WTC11 (cell line): ENCODE data around the gene CSF1R. TPM values are rescaled to one million over a fixed set of nuclear protein-coding genes. Genes with fewer than 3 reads are reported as not detected.

Source experiments
- ATAC-seq: fragments of 200-7000 bp; cut with Tn5 transposase; 2 replicates; pipeline ENCODE4 v1.10.0; 2021; ENCODE audit warnings: mild to moderate bottlenecking, moderate library complexity
- CTCF ChIA-PET: fragments of 300-600 bp; sonication (Branson Sonifier 250); formaldehyde crosslinking; loops from one replicate; lab custom pipeline; 2021; ENCODE audit warnings: antibody characterized with exemption; lab: Charles Lee
- POLR2A ChIA-PET: fragments of 350-600 bp; sonication (Branson Sonifier 250); formaldehyde crosslinking; loops from one replicate; lab custom pipeline; 2021; ENCODE audit warnings: antibody characterized with exemption; lab: Charles Lee
- DNase-seq: peaks from one replicate; pipeline ENCODE4 v3.0.0; 2021; ENCODE audit warnings: low spot score
- H3K27ac Mint-ChIP-seq: 2 replicates; pipeline ENCODE4 v1.8.0; 2021; ENCODE audit warnings: mixed read lengths
- H3K27me3 Mint-ChIP-seq: 2 replicates; pipeline ENCODE4 v1.8.0; 2021; ENCODE audit warnings: low read depth, mild to moderate bottlenecking, moderate library complexity, mixed read lengths
- H3K36me3 Mint-ChIP-seq: 2 replicates; pipeline ENCODE4 v1.8.0; 2021; ENCODE audit warnings: mixed read lengths
- H3K4me1 Mint-ChIP-seq: 2 replicates; pipeline ENCODE4 v1.8.0; 2022; ENCODE audit warnings: mixed read lengths
- H3K4me3 Mint-ChIP-seq: 2 replicates; pipeline ENCODE4 v1.8.0; 2021; ENCODE audit warnings: mild to moderate bottlenecking, moderate library complexity, mixed read lengths
- H3K9me3 Mint-ChIP-seq: 2 replicates; pipeline ENCODE4 v1.8.0; 2021; ENCODE audit warnings: mixed read lengths
- ESRRA ChIP-seq: sonication (generic); formaldehyde crosslinking; IDR thresholded peaks from 2 replicates; pipeline ENCODE4 v1.8.1; 2022; ENCODE audit warnings: mild to moderate bottlenecking, missing genetic modification reagents, borderline replicate concordance
- FOXJ3 ChIP-seq: sonication (generic); formaldehyde crosslinking; IDR thresholded peaks from 2 replicates; pipeline ENCODE4 v1.9.0; 2021; ENCODE audit warnings: missing genetic modification reagents, mild to moderate bottlenecking, borderline replicate concordance
- GTF2I ChIP-seq: fragments of 250-450 bp; sonication (Bioruptor Pico); conservative IDR thresholded peaks from 2 replicates; pipeline ENCODE4 v1.4.0; 2021; ENCODE audit warnings: mild to moderate bottlenecking
- MXD4 ChIP-seq: fragments of 250-450 bp; sonication (Bioruptor Pico); IDR thresholded peaks from 2 replicates; pipeline ENCODE4 v1.8.0; 2021; ENCODE audit warnings: mild to moderate bottlenecking, moderate library complexity, borderline replicate concordance
- ZNF121 ChIP-seq: sonication (generic); formaldehyde crosslinking; IDR thresholded peaks from 2 replicates; pipeline ENCODE4 v1.8.0; 2023; ENCODE audit warnings: missing genetic modification reagents
- ZNF219 ChIP-seq: sonication (generic); formaldehyde crosslinking; IDR thresholded peaks from 2 replicates; pipeline ENCODE4 v1.8.0; 2023; ENCODE audit warnings: missing genetic modification reagents, mild to moderate bottlenecking, borderline replicate concordance
- ZNF232 ChIP-seq: sonication (generic); formaldehyde crosslinking; IDR thresholded peaks from 2 replicates; pipeline ENCODE4 v1.8.0; 2022; ENCODE audit warnings: mild to moderate bottlenecking, missing genetic modification reagents
- ZNF416 ChIP-seq: fragments of 250-450 bp; sonication (Bioruptor Pico); IDR thresholded peaks from 2 replicates; pipeline ENCODE4 v1.9.0; 2021; ENCODE audit warnings: mild to moderate bottlenecking, inconsistent platforms
- total RNA-seq: library from RNA; stranded (reverse); gene quantifications from 3 replicates; pipeline ENCODE4 v1.2.3, GENCODE V29; 2021
- TF ChIP-seq, protein P1 (sequence below): sonication (generic); formaldehyde crosslinking; conservative IDR thresholded peaks from 2 replicates; pipeline ENCODE4 v1.8.1; 2022; ENCODE audit warnings: mild to moderate bottlenecking, missing genetic modification reagents
- TF ChIP-seq, protein P2 (sequence below): sonication (generic); formaldehyde crosslinking; IDR thresholded peaks from 2 replicates; pipeline ENCODE4 v1.8.1; 2023; ENCODE audit warnings: mild to moderate bottlenecking, missing genetic modification reagents, moderate library complexity
- TF ChIP-seq, protein P3 (sequence below): sonication (generic); formaldehyde crosslinking; IDR thresholded peaks from 2 replicates; pipeline ENCODE4 v1.8.0; 2023; ENCODE audit warnings: missing genetic modification reagents, mild to moderate bottlenecking, borderline replicate concordance
- TF ChIP-seq, protein P4 (sequence below): sonication (generic); formaldehyde crosslinking; IDR thresholded peaks from 2 replicates; pipeline ENCODE4 v1.8.0; 2022; ENCODE audit warnings: mild to moderate bottlenecking, missing genetic modification reagents
- TF ChIP-seq, protein P5 (sequence below): sonication (generic); formaldehyde crosslinking; IDR thresholded peaks from 2 replicates; pipeline ENCODE4 v1.8.1; 2022; ENCODE audit warnings: low read depth, mild to moderate bottlenecking, moderate library complexity, missing genetic modification reagents, borderline replicate concordance
- TF ChIP-seq, protein P6 (sequence below): sonication (generic); formaldehyde crosslinking; IDR thresholded peaks from 2 replicates; pipeline ENCODE4 v1.8.0; 2023; ENCODE audit warnings: mild to moderate bottlenecking, missing genetic modification reagents
- TF ChIP-seq, protein P7 (sequence below): fragments of 250-450 bp; sonication (Bioruptor Pico); IDR thresholded peaks from 2 replicates; pipeline ENCODE4 v1.9.0; 2021; ENCODE audit warnings: mild to moderate bottlenecking, borderline replicate concordance
- TF ChIP-seq, protein P8 (sequence below): sonication (generic); formaldehyde crosslinking; IDR thresholded peaks from 2 replicates; pipeline ENCODE4 v1.8.1; 2023; ENCODE audit warnings: mild to moderate bottlenecking, missing genetic modification reagents
- TF ChIP-seq, protein P9 (sequence below): sonication (generic); formaldehyde crosslinking; IDR thresholded peaks from 2 replicates; pipeline ENCODE4 v1.8.0; 2022; ENCODE audit warnings: mild to moderate bottlenecking, missing genetic modification reagents

The CSF1R gene
- total RNA-seq, 1 experiment from 2014 or later, result 0.20 TPM

DNA sequence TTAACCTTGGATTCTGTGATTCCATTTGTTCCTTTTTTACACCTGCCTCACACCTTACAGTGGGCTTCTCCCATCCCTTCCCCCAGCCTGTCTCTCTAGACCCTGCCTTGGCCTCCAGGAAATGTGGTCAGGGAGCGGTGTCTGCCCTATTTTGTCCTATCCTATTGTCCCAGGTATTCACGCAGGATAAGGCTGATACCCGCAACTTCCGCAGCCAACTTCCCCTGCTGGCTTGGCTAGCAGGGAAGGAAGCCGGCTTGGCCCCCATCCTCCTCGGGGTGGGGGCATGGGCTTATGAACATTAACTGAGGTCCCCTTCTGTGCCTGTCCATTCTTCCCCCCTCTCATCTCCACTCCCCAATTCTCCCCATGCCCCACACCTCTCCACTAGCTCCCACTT lies 3.5 kb downstream of the CSF1R start:
- CTCF ChIA-PET, result interaction anchor here (1.1 kb wide), 1 partner anchor 40 kb away, joined by 3 read pairs; no protein-coding TSS in a partner anchor
- no peak overlapping the region for H3K4me3 Mint-ChIP-seq
- TF ChIP-seq MXD4 (CRISPR knock-in tag) (no peak), ESRRA (CRISPR knock-in tag) (no peak), ZNF121 (CRISPR knock-in tag) (no peak), GTF2I (CRISPR knock-in tag) (no peak), FOXJ3 (CRISPR knock-in tag) (no peak), ZNF416 (CRISPR knock-in tag) (no peak), ZNF232 (CRISPR knock-in tag) (no peak), ZNF219 (CRISPR knock-in tag) (no peak)
- TF ChIP-seq, protein P1, sequence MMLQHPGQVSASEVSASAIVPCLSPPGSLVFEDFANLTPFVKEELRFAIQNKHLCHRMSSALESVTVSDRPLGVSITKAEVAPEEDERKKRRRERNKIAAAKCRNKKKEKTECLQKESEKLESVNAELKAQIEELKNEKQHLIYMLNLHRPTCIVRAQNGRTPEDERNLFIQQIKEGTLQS (CRISPR knock-in tag), result no peak
- TF ChIP-seq, protein P2, sequence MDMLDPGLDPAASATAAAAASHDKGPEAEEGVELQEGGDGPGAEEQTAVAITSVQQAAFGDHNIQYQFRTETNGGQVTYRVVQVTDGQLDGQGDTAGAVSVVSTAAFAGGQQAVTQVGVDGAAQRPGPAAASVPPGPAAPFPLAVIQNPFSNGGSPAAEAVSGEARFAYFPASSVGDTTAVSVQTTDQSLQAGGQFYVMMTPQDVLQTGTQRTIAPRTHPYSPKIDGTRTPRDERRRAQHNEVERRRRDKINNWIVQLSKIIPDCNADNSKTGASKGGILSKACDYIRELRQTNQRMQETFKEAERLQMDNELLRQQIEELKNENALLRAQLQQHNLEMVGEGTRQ (CRISPR knock-in tag), result no peak
- TF ChIP-seq, protein P3, sequence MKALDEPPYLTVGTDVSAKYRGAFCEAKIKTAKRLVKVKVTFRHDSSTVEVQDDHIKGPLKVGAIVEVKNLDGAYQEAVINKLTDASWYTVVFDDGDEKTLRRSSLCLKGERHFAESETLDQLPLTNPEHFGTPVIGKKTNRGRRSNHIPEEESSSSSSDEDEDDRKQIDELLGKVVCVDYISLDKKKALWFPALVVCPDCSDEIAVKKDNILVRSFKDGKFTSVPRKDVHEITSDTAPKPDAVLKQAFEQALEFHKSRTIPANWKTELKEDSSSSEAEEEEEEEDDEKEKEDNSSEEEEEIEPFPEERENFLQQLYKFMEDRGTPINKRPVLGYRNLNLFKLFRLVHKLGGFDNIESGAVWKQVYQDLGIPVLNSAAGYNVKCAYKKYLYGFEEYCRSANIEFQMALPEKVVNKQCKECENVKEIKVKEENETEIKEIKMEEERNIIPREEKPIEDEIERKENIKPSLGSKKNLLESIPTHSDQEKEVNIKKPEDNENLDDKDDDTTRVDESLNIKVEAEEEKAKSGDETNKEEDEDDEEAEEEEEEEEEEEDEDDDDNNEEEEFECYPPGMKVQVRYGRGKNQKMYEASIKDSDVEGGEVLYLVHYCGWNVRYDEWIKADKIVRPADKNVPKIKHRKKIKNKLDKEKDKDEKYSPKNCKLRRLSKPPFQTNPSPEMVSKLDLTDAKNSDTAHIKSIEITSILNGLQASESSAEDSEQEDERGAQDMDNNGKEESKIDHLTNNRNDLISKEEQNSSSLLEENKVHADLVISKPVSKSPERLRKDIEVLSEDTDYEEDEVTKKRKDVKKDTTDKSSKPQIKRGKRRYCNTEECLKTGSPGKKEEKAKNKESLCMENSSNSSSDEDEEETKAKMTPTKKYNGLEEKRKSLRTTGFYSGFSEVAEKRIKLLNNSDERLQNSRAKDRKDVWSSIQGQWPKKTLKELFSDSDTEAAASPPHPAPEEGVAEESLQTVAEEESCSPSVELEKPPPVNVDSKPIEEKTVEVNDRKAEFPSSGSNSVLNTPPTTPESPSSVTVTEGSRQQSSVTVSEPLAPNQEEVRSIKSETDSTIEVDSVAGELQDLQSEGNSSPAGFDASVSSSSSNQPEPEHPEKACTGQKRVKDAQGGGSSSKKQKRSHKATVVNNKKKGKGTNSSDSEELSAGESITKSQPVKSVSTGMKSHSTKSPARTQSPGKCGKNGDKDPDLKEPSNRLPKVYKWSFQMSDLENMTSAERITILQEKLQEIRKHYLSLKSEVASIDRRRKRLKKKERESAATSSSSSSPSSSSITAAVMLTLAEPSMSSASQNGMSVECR, result no peak
- TF ChIP-seq, protein P4, sequence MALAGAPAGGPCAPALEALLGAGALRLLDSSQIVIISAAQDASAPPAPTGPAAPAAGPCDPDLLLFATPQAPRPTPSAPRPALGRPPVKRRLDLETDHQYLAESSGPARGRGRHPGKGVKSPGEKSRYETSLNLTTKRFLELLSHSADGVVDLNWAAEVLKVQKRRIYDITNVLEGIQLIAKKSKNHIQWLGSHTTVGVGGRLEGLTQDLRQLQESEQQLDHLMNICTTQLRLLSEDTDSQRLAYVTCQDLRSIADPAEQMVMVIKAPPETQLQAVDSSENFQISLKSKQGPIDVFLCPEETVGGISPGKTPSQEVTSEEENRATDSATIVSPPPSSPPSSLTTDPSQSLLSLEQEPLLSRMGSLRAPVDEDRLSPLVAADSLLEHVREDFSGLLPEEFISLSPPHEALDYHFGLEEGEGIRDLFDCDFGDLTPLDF, result no peak
- TF ChIP-seq, protein P5, sequence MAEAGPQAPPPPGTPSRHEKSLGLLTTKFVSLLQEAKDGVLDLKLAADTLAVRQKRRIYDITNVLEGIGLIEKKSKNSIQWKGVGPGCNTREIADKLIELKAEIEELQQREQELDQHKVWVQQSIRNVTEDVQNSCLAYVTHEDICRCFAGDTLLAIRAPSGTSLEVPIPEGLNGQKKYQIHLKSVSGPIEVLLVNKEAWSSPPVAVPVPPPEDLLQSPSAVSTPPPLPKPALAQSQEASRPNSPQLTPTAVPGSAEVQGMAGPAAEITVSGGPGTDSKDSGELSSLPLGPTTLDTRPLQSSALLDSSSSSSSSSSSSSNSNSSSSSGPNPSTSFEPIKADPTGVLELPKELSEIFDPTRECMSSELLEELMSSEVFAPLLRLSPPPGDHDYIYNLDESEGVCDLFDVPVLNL (CRISPR knock-in tag), result no peak
- TF ChIP-seq, protein P6, sequence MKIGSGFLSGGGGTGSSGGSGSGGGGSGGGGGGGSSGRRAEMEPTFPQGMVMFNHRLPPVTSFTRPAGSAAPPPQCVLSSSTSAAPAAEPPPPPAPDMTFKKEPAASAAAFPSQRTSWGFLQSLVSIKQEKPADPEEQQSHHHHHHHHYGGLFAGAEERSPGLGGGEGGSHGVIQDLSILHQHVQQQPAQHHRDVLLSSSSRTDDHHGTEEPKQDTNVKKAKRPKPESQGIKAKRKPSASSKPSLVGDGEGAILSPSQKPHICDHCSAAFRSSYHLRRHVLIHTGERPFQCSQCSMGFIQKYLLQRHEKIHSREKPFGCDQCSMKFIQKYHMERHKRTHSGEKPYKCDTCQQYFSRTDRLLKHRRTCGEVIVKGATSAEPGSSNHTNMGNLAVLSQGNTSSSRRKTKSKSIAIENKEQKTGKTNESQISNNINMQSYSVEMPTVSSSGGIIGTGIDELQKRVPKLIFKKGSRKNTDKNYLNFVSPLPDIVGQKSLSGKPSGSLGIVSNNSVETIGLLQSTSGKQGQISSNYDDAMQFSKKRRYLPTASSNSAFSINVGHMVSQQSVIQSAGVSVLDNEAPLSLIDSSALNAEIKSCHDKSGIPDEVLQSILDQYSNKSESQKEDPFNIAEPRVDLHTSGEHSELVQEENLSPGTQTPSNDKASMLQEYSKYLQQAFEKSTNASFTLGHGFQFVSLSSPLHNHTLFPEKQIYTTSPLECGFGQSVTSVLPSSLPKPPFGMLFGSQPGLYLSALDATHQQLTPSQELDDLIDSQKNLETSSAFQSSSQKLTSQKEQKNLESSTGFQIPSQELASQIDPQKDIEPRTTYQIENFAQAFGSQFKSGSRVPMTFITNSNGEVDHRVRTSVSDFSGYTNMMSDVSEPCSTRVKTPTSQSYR (CRISPR knock-in tag), result no peak
- TF ChIP-seq, protein P7, sequence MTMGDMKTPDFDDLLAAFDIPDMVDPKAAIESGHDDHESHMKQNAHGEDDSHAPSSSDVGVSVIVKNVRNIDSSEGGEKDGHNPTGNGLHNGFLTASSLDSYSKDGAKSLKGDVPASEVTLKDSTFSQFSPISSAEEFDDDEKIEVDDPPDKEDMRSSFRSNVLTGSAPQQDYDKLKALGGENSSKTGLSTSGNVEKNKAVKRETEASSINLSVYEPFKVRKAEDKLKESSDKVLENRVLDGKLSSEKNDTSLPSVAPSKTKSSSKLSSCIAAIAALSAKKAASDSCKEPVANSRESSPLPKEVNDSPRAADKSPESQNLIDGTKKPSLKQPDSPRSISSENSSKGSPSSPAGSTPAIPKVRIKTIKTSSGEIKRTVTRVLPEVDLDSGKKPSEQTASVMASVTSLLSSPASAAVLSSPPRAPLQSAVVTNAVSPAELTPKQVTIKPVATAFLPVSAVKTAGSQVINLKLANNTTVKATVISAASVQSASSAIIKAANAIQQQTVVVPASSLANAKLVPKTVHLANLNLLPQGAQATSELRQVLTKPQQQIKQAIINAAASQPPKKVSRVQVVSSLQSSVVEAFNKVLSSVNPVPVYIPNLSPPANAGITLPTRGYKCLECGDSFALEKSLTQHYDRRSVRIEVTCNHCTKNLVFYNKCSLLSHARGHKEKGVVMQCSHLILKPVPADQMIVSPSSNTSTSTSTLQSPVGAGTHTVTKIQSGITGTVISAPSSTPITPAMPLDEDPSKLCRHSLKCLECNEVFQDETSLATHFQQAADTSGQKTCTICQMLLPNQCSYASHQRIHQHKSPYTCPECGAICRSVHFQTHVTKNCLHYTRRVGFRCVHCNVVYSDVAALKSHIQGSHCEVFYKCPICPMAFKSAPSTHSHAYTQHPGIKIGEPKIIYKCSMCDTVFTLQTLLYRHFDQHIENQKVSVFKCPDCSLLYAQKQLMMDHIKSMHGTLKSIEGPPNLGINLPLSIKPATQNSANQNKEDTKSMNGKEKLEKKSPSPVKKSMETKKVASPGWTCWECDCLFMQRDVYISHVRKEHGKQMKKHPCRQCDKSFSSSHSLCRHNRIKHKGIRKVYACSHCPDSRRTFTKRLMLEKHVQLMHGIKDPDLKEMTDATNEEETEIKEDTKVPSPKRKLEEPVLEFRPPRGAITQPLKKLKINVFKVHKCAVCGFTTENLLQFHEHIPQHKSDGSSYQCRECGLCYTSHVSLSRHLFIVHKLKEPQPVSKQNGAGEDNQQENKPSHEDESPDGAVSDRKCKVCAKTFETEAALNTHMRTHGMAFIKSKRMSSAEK, result no peak
- TF ChIP-seq, protein P8, sequence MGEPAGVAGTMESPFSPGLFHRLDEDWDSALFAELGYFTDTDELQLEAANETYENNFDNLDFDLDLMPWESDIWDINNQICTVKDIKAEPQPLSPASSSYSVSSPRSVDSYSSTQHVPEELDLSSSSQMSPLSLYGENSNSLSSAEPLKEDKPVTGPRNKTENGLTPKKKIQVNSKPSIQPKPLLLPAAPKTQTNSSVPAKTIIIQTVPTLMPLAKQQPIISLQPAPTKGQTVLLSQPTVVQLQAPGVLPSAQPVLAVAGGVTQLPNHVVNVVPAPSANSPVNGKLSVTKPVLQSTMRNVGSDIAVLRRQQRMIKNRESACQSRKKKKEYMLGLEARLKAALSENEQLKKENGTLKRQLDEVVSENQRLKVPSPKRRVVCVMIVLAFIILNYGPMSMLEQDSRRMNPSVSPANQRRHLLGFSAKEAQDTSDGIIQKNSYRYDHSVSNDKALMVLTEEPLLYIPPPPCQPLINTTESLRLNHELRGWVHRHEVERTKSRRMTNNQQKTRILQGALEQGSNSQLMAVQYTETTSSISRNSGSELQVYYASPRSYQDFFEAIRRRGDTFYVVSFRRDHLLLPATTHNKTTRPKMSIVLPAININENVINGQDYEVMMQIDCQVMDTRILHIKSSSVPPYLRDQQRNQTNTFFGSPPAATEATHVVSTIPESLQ (CRISPR knock-in tag), result no peak
- TF ChIP-seq, protein P9, sequence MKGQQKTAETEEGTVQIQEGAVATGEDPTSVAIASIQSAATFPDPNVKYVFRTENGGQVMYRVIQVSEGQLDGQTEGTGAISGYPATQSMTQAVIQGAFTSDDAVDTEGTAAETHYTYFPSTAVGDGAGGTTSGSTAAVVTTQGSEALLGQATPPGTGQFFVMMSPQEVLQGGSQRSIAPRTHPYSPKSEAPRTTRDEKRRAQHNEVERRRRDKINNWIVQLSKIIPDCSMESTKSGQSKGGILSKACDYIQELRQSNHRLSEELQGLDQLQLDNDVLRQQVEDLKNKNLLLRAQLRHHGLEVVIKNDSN (CRISPR knock-in tag), result no peak
- TF ChIP-seq, all 79 proteins: peak for 0
- ATAC-seq (no peak), DNase-seq (no peak)
- Mint-ChIP-seq H3K27me3 (no peaks in the 10 kb centered on the region), H3K27ac (no peak overlapping the region), H3K36me3 (no peaks in the 10 kb centered on the region), H3K4me1 (peaks cover 19% of the 10 kb centered on the region), H3K9me3 (no peaks in the 10 kb centered on the region)
- POLR2A ChIA-PET, result no interaction called here
